Measurements from ENCODE around the gene OPN1SW. TPM values are rescaled to one million over a fixed set of nuclear protein-coding genes. Genes with fewer than 3 reads are reported as not detected.

Gene OPN1SW
- total and polyA plus RNA-seq, 9 of the 15 experiments (the other 6 are each of a cell fraction or from before 2014, with no cell fraction given): 0.84 to 1.0 TPM; not detected in 7

DNA sequence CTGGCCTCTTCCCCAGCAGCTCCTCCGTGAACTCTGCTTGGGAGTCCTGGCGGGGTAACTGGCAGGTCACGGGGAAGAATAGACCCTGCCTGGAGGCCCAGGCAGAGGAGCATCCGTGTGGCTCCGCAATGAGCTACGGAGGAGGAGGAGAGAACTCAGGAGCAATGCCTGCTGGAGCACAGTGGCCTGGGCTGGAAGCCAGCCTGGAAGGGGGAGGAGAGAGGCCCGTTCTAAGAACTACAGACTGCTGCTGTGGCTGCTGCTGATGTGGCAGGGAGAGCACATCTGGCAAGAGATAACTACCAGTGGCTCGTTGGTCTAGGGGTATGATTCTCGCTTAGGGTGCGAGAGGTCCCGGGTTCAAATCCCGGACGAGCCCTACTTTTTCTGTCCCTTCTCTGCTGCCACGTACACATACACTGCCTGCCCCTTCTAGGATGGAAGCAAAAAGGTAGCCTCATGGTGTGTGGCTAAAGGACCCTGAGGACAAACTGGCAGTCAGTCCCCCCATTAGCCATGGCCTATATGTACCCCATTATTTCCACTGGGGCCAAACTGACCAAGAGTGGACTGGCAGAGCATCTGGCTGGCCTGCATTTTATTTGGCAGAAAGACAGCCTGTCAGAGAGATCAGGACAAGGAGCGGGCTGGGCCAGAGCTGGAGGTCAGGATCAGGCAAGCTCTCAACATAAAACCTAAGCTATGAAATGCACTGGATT lies 7.7 kb upstream of the OPN1SW start (continued):
- peak; percentile 98 for TF ChIP-seq CTBP1 (IDR thresholded peaks at IDR 0.05; ENCODE audit: borderline replicate concordance)
- TF ChIP-seq, protein P1, sequence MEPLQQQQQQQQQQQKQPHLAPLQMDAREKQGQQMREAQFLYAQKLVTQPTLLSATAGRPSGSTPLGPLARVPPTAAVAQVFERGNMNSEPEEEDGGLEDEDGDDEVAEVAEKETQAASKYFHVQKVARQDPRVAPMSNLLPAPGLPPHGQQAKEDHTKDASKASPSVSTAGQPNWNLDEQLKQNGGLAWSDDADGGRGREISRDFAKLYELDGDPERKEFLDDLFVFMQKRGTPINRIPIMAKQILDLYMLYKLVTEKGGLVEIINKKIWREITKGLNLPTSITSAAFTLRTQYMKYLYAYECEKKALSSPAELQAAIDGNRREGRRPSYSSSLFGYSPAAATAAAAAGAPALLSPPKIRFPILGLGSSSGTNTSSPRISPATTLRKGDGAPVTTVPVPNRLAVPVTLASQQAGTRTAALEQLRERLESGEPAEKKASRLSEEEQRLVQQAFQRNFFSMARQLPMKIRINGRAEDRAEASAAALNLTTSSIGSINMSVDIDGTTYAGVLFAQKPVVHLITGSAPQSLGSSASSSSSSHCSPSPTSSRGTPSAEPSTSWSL (CRISPR knock-in tag; IDR thresholded peaks at IDR 0.05; ENCODE audit: borderline replicate concordance): 0 out of 2 replicates have a peak, but pooled peaks have one; percentile 46
- peak in 1 of 2 experiments; percentile 77; a peak in 2 of 4 replicates for TF ChIP-seq FOXK2 (conservative IDR thresholded peaks at IDR 0.05 in 1 of 2, IDR thresholded peaks at IDR 0.05 in 1 of 2; ENCODE audit: low read depth in 2 of 2)
- peak; percentile 92; the same call in 1 of the 2 replicates for TF ChIP-seq ERF (CRISPR knock-in tag; IDR thresholded peaks at IDR 0.05)
- TF ChIP-seq, protein P2, sequence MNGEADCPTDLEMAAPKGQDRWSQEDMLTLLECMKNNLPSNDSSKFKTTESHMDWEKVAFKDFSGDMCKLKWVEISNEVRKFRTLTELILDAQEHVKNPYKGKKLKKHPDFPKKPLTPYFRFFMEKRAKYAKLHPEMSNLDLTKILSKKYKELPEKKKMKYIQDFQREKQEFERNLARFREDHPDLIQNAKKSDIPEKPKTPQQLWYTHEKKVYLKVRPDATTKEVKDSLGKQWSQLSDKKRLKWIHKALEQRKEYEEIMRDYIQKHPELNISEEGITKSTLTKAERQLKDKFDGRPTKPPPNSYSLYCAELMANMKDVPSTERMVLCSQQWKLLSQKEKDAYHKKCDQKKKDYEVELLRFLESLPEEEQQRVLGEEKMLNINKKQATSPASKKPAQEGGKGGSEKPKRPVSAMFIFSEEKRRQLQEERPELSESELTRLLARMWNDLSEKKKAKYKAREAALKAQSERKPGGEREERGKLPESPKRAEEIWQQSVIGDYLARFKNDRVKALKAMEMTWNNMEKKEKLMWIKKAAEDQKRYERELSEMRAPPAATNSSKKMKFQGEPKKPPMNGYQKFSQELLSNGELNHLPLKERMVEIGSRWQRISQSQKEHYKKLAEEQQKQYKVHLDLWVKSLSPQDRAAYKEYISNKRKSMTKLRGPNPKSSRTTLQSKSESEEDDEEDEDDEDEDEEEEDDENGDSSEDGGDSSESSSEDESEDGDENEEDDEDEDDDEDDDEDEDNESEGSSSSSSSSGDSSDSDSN (IDR thresholded peaks at IDR 0.05; ENCODE audit: borderline replicate concordance in 1 of 2, low read depth in 2 of 2, low read length in 2 of 2): 0 out of 4 replicates have a peak, but pooled peaks of 1 of the 2 experiments have one; percentile 33
- peak; percentile 78 for TF ChIP-seq CHD2 (IDR thresholded peaks at IDR 0.05; ENCODE audit: low read depth, low read length)
- peak; percentile 93 for TF ChIP-seq NUFIP1 (IDR thresholded peaks at IDR 0.05; ENCODE audit: partially characterized antibody)
- TF ChIP-seq SMAD3 (CRISPR knock-in tag; conservative IDR thresholded peaks at IDR 0.05): peak; percentile 56; the same call in 1 of the 2 replicates
- TF ChIP-seq, protein P3, sequence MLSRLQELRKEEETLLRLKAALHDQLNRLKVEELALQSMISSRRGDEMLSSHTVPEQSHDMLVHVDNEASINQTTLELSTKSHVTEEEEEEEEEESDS (CRISPR knock-in tag; IDR thresholded peaks at IDR 0.05): no peak
- TF ChIP-seq HNRNPK (IDR thresholded peaks at IDR 0.05; ENCODE audit: low read depth, low read length, poor library complexity, severe bottlenecking): no peak
- TF ChIP-seq EP400 (IDR thresholded peaks at IDR 0.05): peak; percentile 81
- TF ChIP-seq SLC30A9 (CRISPR knock-in tag; IDR thresholded peaks at IDR 0.05): no peak
- peak; percentile 47; the same call in 1 of the 2 replicates for TF ChIP-seq JUN (IDR thresholded peaks at IDR 0.05; ENCODE audit: borderline replicate concordance, low read depth, low read length)
- 0 out of 2 replicates have a peak, but pooled peaks have one; percentile 54 for TF ChIP-seq JUN (CRISPR knock-in tag; IDR thresholded peaks at IDR 0.05; ENCODE audit: borderline replicate concordance)
- TF ChIP-seq, protein P4, sequence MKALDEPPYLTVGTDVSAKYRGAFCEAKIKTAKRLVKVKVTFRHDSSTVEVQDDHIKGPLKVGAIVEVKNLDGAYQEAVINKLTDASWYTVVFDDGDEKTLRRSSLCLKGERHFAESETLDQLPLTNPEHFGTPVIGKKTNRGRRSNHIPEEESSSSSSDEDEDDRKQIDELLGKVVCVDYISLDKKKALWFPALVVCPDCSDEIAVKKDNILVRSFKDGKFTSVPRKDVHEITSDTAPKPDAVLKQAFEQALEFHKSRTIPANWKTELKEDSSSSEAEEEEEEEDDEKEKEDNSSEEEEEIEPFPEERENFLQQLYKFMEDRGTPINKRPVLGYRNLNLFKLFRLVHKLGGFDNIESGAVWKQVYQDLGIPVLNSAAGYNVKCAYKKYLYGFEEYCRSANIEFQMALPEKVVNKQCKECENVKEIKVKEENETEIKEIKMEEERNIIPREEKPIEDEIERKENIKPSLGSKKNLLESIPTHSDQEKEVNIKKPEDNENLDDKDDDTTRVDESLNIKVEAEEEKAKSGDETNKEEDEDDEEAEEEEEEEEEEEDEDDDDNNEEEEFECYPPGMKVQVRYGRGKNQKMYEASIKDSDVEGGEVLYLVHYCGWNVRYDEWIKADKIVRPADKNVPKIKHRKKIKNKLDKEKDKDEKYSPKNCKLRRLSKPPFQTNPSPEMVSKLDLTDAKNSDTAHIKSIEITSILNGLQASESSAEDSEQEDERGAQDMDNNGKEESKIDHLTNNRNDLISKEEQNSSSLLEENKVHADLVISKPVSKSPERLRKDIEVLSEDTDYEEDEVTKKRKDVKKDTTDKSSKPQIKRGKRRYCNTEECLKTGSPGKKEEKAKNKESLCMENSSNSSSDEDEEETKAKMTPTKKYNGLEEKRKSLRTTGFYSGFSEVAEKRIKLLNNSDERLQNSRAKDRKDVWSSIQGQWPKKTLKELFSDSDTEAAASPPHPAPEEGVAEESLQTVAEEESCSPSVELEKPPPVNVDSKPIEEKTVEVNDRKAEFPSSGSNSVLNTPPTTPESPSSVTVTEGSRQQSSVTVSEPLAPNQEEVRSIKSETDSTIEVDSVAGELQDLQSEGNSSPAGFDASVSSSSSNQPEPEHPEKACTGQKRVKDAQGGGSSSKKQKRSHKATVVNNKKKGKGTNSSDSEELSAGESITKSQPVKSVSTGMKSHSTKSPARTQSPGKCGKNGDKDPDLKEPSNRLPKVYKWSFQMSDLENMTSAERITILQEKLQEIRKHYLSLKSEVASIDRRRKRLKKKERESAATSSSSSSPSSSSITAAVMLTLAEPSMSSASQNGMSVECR (CRISPR knock-in tag; IDR thresholded peaks at IDR 0.05): peak; percentile 75; the same call in 1 of the 2 replicates
- peak in 1 of 2 experiments; percentile 70; a peak in 1 of 4 replicates for TF ChIP-seq NONO (IDR thresholded peaks at IDR 0.05; ENCODE audit: low read depth in 2 of 2, low read length in 1 of 2)
- no peak; the same call in 1 of the 2 replicates for TF ChIP-seq ZNF764 (CRISPR knock-in tag; IDR thresholded peaks at IDR 0.05; ENCODE audit: low read depth)
- TF ChIP-seq SREBF2 (CRISPR knock-in tag; IDR thresholded peaks at IDR 0.05): 0 out of 2 replicates have a peak, but pooled peaks have one; percentile 40

All from K562 (cell line).